ENCODE measurements around the gene TCF25.

Gene TCF25

DNA sequence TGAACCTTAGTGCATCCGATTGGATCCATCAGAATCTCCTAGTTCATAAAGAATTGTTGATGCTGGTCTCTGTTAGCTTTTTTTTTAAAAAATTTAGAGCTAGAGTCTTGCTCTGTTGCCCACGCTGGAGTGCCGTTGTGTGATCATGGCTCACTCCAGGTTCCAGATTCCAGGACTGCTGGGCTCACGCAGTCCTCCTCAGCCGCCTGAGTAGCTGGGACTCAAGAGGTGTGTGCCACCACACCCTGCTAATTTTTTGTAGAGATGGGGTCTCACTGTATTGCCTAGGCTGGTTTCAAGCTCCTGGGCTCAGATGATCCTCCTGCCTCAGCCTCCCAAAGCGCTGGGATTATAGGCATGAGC lies 8.0 kb downstream of the TCF25 start:
- DNase-seq = no peak

DNA sequence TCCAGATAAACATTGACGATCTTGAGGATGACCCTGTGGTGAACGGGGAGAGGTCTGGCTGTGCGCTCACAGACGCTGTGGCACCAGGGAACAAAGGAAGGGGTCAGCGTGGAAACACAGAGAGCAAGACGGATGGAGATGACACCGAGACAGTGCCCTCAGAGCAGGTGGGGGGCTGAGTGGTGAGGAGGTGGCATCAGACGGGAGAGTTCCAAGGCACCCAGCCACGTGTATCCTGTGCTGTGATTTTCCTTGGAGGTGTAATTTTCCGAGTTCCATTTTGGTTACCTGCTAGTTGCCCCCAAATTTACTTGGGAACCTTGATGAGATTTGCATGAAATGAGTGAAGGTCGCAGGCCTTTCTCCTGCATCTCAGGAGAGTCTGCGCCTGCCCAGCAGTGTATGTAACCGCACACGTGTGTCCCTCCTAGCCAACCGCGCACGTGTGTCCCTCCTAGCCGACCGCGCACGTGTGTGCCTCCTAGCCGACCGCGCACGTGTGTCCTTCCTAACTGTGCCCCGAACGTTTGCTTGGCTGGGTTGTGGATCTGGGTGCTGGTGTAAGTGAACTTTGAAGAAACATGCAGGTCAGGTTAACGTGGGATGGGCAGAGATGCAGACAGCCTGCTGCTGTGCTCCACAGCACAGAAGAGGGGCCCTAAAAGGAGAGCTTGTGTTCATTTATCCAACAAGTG lies 10.1 kb downstream of the TCF25 start:
- no peak for DNase-seq

DNA sequence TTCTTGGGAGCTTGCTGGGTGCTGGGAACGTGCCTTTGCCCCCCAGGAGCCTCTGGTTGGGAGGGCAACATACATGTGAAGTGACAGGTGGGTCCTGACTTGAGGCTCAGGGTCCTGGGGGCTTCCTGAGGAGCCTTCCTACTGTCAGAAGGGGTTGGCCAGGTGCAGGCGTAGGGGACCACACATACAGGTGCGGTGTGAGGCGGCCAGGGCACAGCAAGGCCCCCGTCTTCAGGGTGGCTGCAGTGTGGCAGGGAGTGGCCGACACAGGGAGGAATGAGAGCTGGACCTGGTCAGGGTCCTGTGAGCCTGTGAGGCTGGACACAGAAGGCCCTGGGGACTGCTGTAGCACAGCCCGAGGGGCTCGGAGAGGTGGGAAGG lies 10.6 kb downstream of the TCF25 start:
- no peak for DNase-seq

DNA sequence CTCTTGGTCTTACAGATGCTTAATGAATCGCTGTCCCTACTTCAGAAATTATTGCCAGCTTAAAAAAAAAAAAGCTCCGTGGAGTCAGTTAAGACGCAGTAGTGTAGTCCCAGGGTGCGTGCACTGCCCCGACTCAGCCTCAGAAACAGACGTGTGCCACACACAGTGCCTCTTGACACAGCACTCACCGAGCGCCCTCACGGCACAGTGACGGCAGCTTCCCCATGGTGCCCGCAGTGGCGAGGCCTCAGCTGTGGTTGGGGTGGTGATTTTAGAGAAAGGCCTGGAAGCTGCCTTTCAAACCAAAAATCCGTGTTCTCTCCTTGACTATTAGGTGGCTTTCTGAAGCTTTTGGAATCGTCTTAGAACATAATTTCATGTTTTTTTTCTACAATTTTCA lies 13.9 kb downstream of the TCF25 start:
- no peak for DNase-seq

DNA sequence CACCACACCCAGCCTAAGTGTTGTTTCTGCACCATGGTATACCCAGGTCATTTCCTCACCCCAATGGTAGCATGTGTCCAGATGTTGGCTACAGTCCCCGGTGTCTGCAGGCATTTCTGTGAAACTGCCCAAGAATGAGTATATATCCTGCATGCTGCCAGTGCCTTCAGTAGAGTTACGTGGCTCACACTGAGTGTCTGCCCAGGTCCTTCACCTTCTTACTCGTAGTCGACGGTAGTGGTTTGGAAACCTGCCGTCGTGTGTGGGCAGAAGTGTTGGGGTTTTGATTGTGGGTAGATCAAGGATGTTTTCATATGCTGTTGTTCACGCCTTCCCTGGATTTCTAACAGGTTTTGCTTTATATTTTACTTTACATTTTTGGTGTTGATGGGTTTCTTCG lies 16.8 kb downstream of the TCF25 start:
- DNase-seq = no peak

DNA sequence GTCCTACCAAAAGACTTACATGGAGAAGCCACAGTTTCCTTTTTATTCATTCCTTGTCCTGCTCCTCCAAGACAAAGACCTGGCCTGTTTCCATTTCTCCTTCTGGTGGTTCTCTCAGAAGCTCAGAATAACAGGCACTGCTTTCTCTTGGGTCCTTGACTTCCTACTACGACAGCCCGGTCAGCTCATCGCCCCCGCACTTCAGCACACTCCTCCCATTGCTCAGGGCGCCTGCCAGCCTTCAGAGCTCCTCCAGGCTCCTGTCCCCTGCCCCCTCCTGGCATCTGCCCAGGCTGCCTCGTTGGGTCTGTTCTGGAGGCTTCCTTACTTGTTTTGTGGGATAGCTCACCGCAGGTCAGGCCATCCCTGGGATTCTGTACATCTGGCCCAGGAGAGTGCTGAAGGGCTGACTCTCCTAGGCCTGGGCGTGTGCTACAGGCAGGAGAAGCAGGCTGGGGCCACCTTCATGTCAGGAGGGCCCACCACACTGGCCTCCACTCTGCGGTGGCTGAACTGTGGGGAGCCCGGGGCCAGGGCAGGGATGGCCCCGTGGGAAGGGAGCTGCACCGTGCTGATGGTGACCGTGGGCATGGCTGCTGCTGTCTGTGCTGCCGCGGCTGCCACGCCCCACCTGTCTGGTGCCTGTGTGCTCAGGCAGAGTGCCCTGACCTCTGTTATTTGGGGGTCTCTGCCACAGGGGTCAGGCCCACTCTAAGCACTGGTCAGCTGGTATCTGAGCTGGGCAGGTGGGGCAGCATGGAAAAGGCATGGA lies 17.7 kb downstream of the TCF25 start:
- DNase-seq = no peak

DNA sequence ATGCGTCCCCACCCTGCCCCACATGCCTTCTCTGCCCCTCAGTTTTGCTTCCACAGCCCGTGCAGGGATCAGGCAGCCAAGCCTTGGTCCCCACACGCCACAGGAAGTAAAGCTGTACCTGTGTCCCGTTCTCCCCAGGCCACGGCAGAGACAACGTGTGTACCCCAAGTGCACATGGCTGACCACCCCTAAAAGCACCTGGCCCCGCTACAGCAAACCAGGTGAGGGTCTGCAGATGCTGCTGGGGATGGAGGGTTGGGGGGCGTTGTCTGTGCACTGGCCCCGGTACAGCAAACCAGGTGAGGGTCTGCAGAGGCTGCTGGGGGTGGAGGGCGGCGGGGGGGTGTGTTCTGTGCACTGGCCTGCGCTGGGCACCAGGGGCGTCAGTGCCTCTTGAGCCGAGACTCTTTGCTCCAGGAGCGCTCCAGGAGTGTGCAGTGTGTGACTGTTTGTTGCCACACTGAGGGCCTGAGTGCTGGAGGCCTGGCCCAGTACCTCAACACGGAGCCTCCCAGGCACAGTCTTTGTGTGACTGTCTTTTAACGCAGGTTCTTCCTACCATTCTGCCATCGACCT lies 18.8 kb downstream of the TCF25 start:
- DNase-seq = no peak

DNA sequence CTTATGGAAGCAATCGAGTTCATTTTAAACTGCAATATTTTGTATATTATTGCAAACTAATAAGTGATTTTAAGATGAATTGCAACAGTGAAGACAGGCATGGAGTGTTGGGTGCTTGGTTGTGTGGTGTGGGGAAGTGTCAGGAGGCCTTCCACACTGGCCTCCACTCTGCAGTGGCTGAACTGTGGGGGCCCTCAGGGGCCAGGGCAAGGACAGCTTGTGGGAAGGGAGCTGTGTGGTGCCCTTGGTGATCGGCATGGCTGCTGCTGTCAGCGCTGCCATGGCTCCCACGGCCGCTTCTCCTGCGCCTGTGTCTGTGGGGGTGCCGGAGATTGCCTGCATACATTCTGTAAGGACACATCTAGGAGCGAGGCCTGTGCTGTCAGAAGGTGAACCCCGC lies 19.2 kb downstream of the TCF25 start:
- no peak for DNase-seq

DNA sequence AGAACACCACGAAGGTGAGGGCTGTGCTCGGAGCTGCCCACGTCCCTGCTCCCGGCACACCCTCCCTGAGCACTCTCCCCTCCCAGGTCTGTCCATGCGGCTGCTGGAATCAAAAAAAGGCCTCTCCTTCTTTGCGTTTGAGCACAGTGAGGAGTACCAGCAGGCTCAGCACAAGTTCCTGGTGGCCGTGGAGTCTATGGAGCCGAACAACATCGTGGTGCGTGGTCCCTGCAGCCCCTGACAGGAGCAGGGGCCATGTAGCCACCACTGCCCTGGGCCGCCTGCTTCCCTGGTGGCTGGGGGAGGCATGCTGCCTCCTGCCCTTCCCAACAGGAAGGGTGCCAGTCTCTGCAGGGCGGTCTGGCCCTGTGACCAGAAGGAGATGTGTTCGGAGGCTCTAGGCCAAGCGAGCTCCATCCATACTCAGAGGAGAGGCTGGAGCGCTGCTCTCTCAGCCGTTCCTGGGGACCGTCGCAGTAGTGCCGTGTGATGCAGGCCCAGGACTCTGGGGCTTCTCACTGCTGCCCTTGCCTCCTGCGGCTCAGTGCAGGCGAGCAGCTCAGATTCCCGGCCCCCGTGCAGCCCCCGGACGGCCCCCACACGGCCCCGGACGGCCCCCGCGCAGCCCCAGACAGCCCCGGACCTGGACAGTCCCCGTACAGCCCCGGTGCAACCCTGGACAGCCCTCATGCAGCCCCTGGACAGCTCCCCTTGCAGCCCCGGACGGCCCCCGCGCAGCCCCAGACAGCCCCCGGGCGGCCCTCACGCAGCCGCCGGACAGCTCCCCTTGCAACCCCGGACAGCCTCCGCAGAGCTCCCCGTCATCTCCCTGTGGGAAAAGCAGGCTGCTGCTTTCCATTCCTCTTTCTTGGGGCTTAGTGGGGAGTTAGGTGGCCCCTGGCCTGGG lies 20.5 kb downstream of the TCF25 start:
- DNase-seq = no peak

DNA sequence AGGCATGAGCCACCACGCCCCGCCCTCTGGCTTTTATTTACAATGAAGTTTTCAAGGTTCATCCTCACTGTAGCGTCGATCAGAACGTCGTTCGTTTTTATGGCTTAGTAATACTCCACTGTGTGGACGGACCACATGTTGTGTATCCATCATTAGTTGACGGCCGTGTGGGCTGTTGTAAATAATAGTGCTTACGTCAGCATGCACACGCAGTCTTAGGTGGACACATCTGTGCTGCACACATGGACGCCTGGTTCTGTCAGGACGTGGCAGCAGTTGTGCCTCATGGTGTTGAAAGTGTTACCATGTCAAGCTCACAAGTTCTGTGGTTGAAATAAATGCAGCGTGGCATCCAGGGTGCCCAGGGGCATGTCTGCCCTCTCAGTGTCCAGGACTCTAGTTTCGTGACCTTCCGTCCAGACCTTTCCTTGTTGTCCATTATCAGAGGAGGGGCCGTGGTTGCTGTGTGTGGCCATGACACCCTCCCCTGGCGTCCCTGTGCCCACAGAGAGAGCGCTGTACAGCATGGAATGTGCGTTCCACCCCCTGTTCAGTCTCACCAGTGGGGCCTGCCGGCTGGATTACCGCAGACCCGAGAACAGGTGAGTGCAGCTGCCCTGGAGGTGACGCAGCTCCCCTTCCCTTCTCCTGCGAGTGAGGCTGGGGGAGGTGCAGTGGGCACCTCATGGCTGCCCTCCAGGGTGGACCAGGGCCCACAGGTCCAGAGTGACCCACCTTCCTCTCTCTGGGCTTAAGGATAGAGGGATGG lies 22.3 kb downstream of the TCF25 start:
- no peak for DNase-seq

DNA sequence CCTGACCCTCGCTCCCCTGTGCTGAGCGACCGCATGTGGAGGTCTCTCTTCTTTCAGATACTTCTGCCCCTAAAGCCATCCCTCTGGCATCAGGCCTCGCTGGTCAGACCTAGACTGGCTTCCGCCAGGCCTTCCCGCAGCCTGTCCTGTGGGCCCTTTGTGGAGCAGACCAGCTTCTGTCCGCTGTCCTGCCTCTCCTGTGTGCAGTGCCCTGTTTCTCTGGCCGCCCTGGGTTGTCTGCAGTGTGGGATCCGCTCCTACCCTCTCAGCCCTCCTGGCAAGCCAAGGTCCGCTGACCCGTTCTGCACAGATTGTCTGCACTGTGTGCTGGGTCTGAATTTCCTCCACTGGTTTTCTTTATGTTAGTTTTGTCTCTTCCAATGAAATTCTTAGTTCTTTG lies 23.8 kb downstream of the TCF25 start:
- no peak for DNase-seq

DNA sequence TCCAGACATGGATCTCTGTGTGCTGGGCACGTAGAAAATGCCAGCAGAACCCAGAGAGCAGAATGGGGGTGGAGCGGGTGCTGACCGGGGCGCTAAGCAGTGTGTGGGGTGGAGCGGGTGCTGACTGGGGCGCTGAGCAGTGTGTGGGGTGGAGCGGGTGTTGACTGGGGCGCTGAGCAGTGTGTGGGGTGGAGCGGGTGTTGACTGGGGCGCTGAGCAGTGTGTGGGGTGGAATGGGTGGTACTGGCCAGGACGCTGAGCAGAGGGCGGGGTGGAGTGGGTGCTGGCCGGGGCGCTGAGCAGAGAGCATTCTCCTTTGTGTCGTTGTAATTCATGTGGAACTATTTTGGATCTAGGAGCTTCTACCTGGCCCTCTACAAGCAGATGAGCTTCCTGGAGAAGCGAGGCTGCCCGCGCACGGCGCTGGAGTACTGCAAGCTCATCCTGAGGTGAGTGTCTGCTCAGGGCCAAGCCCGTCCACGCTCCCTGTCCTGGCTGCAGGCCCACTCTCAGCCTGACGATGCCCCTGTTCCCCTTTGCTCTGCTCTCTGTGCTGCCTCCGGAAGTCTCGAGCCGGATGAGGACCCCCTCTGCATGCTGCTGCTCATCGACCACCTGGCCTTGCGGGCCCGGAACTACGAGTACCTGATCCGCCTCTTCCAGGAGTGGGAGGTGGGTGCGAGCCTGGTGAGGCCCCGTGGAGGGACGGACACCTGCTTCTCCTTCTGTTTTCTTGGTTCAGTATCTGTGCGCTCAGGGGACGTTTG lies 25.0 kb downstream of the TCF25 start:
- no peak for DNase-seq

DNA sequence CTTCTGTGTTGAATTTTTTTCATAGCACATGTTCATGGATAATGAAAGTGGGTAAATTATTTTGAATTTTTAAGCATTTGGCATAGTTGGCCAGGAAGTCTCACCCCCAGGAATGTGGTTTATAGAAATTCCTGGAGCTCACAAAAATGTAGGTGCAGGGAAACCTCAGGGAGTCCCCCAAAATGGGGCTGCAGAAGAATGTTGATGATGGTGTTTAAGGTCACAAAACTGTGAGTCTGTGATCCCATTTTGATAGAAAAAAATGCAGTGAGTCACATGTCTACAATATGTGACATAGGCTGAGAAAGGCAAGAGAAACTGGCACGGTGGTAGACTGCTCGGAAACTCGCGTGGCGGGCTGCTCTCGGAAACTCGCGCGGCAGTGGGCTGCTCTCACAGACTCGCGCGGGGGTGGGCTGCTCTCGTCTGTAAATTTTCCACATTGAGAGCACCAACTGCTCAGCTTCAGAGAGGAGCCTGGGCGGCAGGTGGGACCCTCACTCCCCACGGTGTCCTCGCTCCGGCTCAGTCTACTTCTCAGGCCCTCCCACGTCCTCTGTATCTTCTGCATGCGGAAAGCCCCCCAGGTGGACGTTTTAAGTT lies 26.6 kb downstream of the TCF25 start:
- peak; percentile 50 for DNase-seq

DNA sequence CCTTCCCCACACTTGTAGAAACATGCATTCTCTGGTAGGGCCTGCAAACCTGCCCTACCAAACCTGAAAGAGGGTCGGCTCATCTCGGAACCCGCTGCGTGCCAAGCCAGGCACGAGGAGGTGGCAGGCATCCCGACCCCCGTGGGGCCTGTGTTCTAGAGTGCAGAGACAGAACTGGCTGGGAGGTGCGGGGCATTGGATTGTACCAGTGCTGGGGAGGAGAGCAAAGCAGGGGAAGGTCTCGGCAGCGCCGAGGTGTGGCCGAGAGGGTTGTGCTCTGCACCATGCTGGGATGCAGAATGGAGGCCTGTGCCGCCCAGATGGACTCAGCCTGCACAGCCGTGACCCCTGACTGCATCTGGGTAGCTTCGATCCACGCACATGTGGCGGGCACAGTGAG lies 27.5 kb downstream of the TCF25 start:
- no peak for DNase-seq

DNA sequence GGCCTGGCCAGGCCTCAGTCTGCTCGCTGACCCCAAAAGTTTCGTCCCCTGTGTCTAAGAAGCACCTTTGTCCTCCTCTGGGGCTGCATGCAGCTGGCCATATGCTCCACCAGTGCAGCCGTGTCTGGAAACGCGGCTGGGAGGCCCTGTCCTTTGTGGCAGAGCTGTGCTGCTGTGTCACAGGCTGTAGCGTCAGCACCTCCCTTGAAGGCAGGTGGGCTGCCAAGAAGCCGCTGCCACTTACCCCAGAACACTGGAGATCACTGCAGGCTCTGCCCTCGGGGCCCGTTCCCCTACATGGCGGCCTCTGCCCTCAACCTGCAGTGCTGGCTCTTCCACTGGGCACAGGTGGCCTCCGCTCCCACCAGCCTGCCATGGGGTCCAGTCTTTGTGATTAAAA lies 29.6 kb downstream of the TCF25 start:
- no peak for DNase-seq

DNA sequence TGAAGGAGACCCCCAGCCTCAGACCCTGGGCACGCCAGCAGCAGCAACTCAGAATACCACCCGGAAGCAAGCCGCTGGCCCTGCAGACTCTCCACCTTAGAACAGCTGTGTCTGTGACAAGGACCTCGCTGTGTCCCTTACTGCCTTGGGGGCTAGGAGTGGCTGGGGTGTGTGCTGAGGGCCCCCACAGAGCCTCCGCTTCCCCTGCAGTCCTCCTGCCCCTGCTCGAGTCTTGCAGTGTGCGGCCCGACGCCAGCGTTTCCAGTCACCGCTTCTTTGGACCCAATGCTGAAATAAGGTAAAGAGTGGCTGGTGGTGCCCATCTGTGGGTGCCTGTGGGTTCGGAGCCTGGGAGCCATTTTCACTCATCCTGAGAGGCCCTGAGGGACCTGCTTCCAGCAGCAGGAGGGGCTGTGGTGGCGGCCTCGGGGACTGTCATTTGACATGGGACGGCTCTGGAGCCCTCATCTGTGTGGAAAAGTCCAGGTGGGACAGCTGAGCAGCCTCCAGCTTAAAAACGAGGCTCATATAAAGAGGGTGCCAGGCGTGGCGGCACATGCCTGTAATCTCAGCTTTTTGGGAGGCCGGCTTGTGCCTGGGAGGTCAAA lies 30.6 kb downstream of the TCF25 start:
- no peak for DNase-seq

DNA sequence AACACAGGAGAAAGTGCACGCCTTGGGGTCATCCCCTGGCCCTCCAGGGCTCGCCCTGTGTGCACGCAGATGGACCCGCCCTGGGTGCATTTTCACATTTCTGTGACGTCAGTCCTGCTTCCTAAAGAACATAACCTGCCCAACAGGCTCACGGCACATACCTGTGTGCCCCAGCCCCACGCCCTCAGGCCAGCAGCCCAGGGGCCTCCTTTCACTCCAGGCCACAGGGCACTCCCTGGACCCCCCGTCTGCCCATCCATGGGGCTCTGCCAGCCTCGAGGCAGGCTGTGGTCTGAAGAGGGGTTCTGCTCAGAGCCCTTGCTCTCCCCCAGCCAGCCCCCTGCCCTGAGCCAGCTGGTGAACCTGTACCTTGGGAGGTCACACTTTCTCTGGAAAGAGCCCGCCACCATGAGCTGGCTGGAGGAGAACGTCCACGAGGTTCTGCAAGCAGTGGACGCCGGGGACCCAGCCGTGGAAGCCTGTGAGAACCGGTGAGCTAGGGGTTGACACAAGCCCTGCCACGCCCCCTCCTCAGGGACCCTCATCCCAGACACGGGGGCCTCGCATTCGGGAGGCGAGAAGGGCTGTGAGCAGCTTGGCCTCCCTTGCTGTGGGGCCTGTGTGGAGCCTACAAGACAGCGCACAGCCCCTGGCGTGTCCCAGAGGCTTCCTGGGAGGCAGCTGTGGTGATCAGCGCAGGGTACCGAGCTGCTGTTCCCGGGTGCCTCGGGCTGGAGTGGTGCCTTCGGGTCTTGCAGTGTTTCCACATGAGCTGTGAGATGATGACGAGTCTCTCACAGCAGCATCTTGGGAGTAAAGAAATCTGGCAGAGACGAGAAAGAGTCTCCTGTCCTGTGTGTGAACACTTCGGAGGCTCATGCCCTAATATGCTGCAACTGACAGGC lies 31.5 kb downstream of the TCF25 start:
- DNase-seq = no peak

DNA sequence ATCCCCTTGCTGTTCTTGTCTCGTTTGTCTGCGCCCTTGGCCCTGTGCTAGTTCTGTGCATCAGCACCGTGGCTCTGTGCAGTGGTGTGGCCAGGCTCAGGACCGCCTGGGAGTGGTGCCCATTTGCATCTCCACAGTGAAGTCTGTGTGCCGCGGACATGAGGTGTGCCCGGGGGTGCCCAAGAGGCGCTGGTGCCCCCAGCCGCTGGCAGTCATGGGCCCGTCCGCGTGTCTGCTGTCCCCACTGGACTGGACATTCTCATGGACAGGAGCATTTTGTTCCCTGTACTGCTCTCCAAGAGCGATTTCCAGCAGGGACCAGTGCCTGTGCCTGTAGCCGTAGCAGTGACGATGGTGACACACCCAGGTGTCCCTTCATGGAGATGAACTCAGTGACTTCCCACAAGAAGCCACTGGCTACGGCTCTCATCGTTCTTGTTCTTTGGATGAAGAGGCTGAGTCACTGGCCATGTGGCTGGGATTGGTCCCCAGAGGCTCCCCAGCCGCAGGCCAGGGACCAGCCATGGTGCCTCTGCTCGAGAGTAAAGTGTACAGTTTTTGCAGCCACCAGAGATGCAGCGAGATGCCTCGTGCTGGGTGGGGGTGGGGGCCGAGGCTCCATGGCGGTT lies 32.2 kb downstream of the TCF25 start:
- no peak for DNase-seq

All from EL (cell line).